ENCODE data around the gene TET2.

GRCh38 chr4:105192474-105192873 lies 45.8 kb downstream of the TET2 start:
- no peak for TF ChIP-seq CTCF (IDR thresholded peaks at IDR 0.05)
- TF ChIP-seq POLR2AphosphoS5 (IDR thresholded peaks at IDR 0.05) = no peak
- TF ChIP-seq POLR2A (IDR thresholded peaks at IDR 0.05) = no peak
- TF ChIP-seq EP300 (IDR thresholded peaks at IDR 0.05) = no peak
